Activated naive CD4-positive, alpha-beta T cell treated with anti-CD3 and anti-CD28 coated beads, Interleukin-2, amount 10 ng/mL, durations not matched to agents 7 days and 5 days (primary cell): ENCODE results near the gene METRNL.
A peak's percentile ranks its signal among the peaks of the same experiment; 100 is the strongest.
"Not testable (repeated sequence)": the region's sequence is repeated elsewhere in the genome, so short reads cannot be mapped to it uniquely, and the experiment has no call there.

Source experiments
- CTCF ChIA-PET: fragments of 350-600 bp; sonication (Branson Sonifier 250); formaldehyde crosslinking; loops from one replicate; lab custom pipeline; 2021; ENCODE audit warnings: antibody characterized with exemption; lab: Charles Lee
- DNase-seq: peaks from one replicate; pipeline ENCODE4 v3.0.0-alpha.2; 2020
- H3K27ac Mint-ChIP-seq: one replicate; pipeline ENCODE4 v1.8.0; 2021; ENCODE audit warnings: mild to moderate bottlenecking, moderate library complexity, mixed read lengths
- H3K27me3 Mint-ChIP-seq: one replicate; pipeline ENCODE4 v1.8.0; 2021; ENCODE audit warnings: mild to moderate bottlenecking, mixed read lengths
- H3K36me3 Mint-ChIP-seq: one replicate; pipeline ENCODE4 v1.8.0; 2021; ENCODE audit warnings: mixed read lengths
- H3K4me1 Mint-ChIP-seq: one replicate; pipeline ENCODE4 v1.8.0; 2021; ENCODE audit warnings: mixed read lengths
- H3K4me3 Mint-ChIP-seq: one replicate; pipeline ENCODE4 v1.8.0; 2021; ENCODE audit warnings: mild to moderate bottlenecking, moderate library complexity, mixed read lengths
- H3K9me3 Mint-ChIP-seq: one replicate; pipeline ENCODE4 v1.8.0; 2021; ENCODE audit warnings: mixed read lengths

Gene METRNL

GRCh38 chr17:83044479-83044878, 34.9 kb upstream of the METRNL start:
- H3K27me3 Mint-ChIP-seq, DNase-seq, H3K27ac Mint-ChIP-seq, H3K4me3 Mint-ChIP-seq: not testable (repeated sequence)
- Mint-ChIP-seq H3K36me3 (peaks cover 59% of the 10 kb centered on the region), H3K9me3 (peaks cover 22% of the 10 kb centered on the region), H3K4me1 (peaks cover 30% of the 10 kb centered on the region)
- CTCF ChIA-PET: interaction anchor here (0.8 kb wide), 1 partner anchor 155 kb away, joined by 4 read pairs; no protein-coding TSS in a partner anchor

GRCh38 chr17:83046448-83047181, 32.8 kb upstream of the METRNL start:
- H3K36me3 Mint-ChIP-seq: peaks cover 43% of the 10 kb centered on the region
- no peak overlapping the region for H3K4me3 Mint-ChIP-seq
- DNase-seq: no peak
- CTCF ChIA-PET: no interaction called here
- H3K9me3 Mint-ChIP-seq: peaks cover 11% of the 10 kb centered on the region
- no peak overlapping the region for H3K27ac Mint-ChIP-seq
- no peaks in the 10 kb centered on the region for H3K27me3 Mint-ChIP-seq
- peaks cover 45% of the 10 kb centered on the region for H3K4me1 Mint-ChIP-seq

- no peak overlapping the region for H3K4me3 Mint-ChIP-seq
- no peak for DNase-seq
- H3K4me1 Mint-ChIP-seq: peaks cover 47% of the 10 kb centered on the region
- H3K9me3 Mint-ChIP-seq: peaks cover 9% of the 10 kb centered on the region
- no peaks in the 10 kb centered on the region for H3K27me3 Mint-ChIP-seq
- H3K27ac Mint-ChIP-seq: no peak overlapping the region
- CTCF ChIA-PET: no interaction called here
- peaks cover 40% of the 10 kb centered on the region for H3K36me3 Mint-ChIP-seq
Observed at GRCh38 chr17:83047182-83047478, 32.3 kb upstream of the METRNL start.

- H3K9me3 Mint-ChIP-seq, H3K27me3 Mint-ChIP-seq, DNase-seq, CTCF ChIA-PET: not testable (repeated sequence)
- peaks cover 32% of the 10 kb centered on the region for H3K36me3 Mint-ChIP-seq
- H3K4me1 Mint-ChIP-seq: peaks cover 47% of the 10 kb centered on the region
- peak overlapping the region; percentile 94 for H3K27ac Mint-ChIP-seq
- peak overlapping the region; percentile 70 for H3K4me3 Mint-ChIP-seq
Observed at GRCh38 chr17:83047818-83048475, 31.5 kb upstream of the METRNL start.

GRCh38 chr17:83050651-83051395, 28.6 kb upstream of the METRNL start:
- peaks cover 5% of the 10 kb centered on the region for H3K27me3 Mint-ChIP-seq
- H3K4me3 Mint-ChIP-seq: peak overlapping the region; percentile 79
- H3K4me1 Mint-ChIP-seq: peaks cover 57% of the 10 kb centered on the region
- peak overlapping the region; percentile 87 for H3K27ac Mint-ChIP-seq
- peaks cover 14% of the 10 kb centered on the region for H3K36me3 Mint-ChIP-seq
- CTCF ChIA-PET: interaction anchor here (1.0 kb wide), 1 partner anchor 151 kb away, joined by 4 read pairs; no protein-coding TSS in a partner anchor
- H3K9me3 Mint-ChIP-seq: peaks cover 5% of the 10 kb centered on the region
- no peak for DNase-seq

- Mint-ChIP-seq H3K4me1 (peaks cover 53% of the 10 kb centered on the region), H3K9me3 (peaks cover 2% of the 10 kb centered on the region), H3K27me3 (peaks cover 5% of the 10 kb centered on the region), H3K36me3 (peaks cover 10% of the 10 kb centered on the region), H3K27ac (peak overlapping the region; percentile 91), H3K4me3 (peak overlapping the region; percentile 79)
- DNase-seq: peak; percentile 97
- CTCF ChIA-PET: interaction anchor here (1.0 kb wide), 1 partner anchor 151 kb away, joined by 4 read pairs; no protein-coding TSS in a partner anchor
Observed at GRCh38 chr17:83051396-83052240, 27.8 kb upstream of the METRNL start.

- H3K27me3 Mint-ChIP-seq: peaks cover 5% of the 10 kb centered on the region
- peaks cover 51% of the 10 kb centered on the region for H3K4me1 Mint-ChIP-seq
- no peak for DNase-seq
- H3K36me3 Mint-ChIP-seq: peaks cover 7% of the 10 kb centered on the region
- H3K27ac Mint-ChIP-seq: peak overlapping the region; percentile 91
- no peaks in the 10 kb centered on the region for H3K9me3 Mint-ChIP-seq
- H3K4me3 Mint-ChIP-seq: peak overlapping the region; percentile 69
- CTCF ChIA-PET: no interaction called here
Observed at GRCh38 chr17:83052241-83052564, 27.2 kb upstream of the METRNL start.

- Mint-ChIP-seq H3K4me1 (peaks cover 47% of the 10 kb centered on the region), H3K4me3 (no peak overlapping the region), H3K27me3 (peaks cover 5% of the 10 kb centered on the region), H3K36me3 (peaks cover 3% of the 10 kb centered on the region), H3K9me3 (no peaks in the 10 kb centered on the region), H3K27ac (peak overlapping the region; percentile 78)
- CTCF ChIA-PET: no interaction called here
- DNase-seq: no peak
Observed at GRCh38 chr17:83053021-83053681, 26.3 kb upstream of the METRNL start.

- no peak overlapping the region for H3K4me3 Mint-ChIP-seq
- no peaks in the 10 kb centered on the region for H3K9me3 Mint-ChIP-seq
- CTCF ChIA-PET: interaction anchor here (1.0 kb wide), 1 partner anchor 30 kb away, joined by 3 read pairs; no protein-coding TSS in a partner anchor
- no peaks in the 10 kb centered on the region for H3K36me3 Mint-ChIP-seq
- H3K27me3 Mint-ChIP-seq: peaks cover 5% of the 10 kb centered on the region
- DNase-seq: peak; percentile 47
- H3K27ac Mint-ChIP-seq: peak overlapping the region; percentile 78
- H3K4me1 Mint-ChIP-seq: peaks cover 39% of the 10 kb centered on the region
Observed at GRCh38 chr17:83053739-83054451, 25.5 kb upstream of the METRNL start.

GRCh38 chr17:83054518-83055125, 24.8 kb upstream of the METRNL start:
- DNase-seq: no peak
- peaks cover 5% of the 10 kb centered on the region for H3K27me3 Mint-ChIP-seq
- H3K36me3 Mint-ChIP-seq: no peaks in the 10 kb centered on the region
- H3K9me3 Mint-ChIP-seq: no peaks in the 10 kb centered on the region
- no peak overlapping the region for H3K4me3 Mint-ChIP-seq
- CTCF ChIA-PET: interaction anchor here (1.0 kb wide), 1 partner anchor 30 kb away, joined by 3 read pairs; no protein-coding TSS in a partner anchor
- H3K27ac Mint-ChIP-seq: peak overlapping the region; percentile 19
- H3K4me1 Mint-ChIP-seq: peaks cover 32% of the 10 kb centered on the region

- CTCF ChIA-PET, H3K27ac Mint-ChIP-seq, H3K4me3 Mint-ChIP-seq, H3K9me3 Mint-ChIP-seq, H3K36me3 Mint-ChIP-seq, DNase-seq: not testable (repeated sequence)
- H3K4me1 Mint-ChIP-seq: peaks cover 28% of the 10 kb centered on the region
- peaks cover 10% of the 10 kb centered on the region for H3K27me3 Mint-ChIP-seq
Observed at GRCh38 chr17:83055176-83055575, 24.2 kb upstream of the METRNL start.

- Mint-ChIP-seq H3K9me3 (no peaks in the 10 kb centered on the region), H3K27ac (no peak overlapping the region), H3K4me3 (no peak overlapping the region), H3K27me3 (peaks cover 16% of the 10 kb centered on the region), H3K36me3 (no peaks in the 10 kb centered on the region), H3K4me1 (peaks cover 21% of the 10 kb centered on the region)
- no peak for DNase-seq
- CTCF ChIA-PET: no interaction called here
Observed at GRCh38 chr17:83055911-83056582, 23.4 kb upstream of the METRNL start.
